ENCODE results near the gene STAC2.

Gene STAC2

DNA sequence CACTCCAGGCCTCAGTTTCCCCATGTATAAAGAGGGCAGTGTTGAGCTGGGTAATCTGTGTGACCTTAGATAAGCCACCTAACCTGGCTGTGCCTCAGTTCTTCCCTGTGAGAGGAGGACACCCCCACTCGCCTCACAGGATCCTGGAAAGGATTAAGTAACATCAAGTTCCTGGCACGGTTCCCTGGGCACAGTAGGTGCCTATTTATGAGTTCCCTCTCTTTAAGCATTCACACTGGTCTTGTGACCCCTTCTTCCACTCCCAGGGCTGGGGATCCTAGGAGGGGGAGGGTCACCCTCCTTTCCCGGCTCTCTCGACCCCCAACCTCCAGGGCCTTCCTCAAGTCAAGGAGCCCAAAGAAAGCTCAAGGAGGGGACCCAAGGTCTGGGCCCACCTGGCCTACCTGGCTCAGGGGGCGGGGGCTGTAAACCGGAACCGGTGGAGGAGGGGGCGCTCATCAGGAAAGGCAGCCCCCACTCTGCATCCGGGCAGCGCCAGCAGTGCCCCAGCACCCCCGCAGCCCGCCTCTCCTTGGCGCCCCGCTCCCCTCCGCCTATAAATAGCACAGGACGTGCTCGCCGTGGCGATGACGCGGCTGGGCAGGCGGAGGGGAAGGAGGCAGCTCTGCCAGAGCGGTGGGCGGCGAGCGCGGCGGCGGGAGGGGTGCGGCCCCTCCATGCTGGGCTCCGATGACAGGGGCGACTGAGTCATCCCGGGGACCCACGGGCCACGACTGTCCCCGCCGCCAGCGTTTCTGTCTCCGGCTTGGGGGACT, 16.2 kb downstream of the STAC2 start:
- peak; percentile 41 to 73 (median 42) for DNase-seq (ENCODE audit: low read depth in 3 of 3)

DNA sequence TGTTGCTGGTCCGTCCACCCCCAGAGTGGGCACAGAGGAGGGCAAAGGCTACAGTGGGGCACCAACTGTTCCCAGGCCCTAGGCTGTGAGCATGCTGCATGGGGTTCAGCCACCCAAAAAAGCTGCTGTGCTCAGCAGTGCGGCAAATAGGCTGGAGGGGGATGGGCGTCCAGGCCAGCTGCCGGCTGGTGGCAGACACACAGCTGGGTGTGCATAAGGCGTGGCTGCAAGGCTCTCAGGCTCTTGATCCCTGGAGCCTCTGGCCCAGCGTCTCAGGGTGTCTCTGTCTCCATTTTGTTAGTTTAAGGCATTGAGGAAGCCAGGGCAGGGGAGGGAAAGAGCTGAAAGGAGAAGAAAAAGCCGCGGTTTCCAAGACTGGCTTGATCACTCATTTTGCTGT, 16.9 kb downstream of the STAC2 start:
- DNase-seq (ENCODE audit: low read depth in 3 of 3) = no peak

DNA sequence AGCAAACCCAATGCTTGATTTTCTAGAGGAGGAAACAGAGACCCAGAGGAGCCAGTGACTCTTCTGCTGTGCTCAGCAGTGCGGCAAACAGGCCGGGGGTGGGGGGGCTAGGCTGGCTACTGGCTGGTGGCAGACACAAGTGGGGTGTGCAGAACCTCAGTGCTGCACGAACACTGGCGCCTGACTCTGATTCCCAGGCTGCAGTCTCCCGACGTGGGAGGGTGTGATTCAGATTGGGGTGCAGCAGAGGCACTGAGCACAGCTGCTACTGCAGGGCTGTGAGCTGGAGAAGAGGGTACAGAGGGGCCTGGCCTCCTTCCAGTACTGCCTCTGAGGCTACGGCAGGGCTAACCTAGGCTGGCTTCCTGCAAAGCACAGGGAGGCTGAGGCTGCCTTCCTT, 17.6 kb downstream of the STAC2 start:
- DNase-seq (ENCODE audit: low read depth in 3 of 3) = no peak

DNA sequence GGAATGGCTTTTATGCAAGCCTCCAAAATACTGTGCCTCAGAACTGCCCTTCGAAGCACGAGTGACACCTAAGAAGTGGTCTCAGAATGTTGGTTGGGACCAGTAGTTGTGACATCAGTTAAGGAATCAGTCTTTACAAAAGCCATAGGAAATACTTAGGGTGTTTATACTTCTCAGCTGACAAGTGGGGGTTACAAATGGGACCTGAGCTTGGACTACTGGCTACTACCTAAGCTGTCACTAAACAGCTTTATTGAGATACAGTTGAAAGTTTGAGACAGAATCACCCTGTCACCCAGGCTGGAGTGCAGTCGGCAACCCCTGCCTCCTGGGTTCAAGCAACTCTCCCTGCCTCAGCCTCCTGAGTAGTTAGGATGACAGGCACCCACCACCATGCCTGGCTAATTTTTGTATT, 20.6 kb downstream of the STAC2 start:
- no peak for DNase-seq (ENCODE audit: low read depth in 3 of 3)

DNA sequence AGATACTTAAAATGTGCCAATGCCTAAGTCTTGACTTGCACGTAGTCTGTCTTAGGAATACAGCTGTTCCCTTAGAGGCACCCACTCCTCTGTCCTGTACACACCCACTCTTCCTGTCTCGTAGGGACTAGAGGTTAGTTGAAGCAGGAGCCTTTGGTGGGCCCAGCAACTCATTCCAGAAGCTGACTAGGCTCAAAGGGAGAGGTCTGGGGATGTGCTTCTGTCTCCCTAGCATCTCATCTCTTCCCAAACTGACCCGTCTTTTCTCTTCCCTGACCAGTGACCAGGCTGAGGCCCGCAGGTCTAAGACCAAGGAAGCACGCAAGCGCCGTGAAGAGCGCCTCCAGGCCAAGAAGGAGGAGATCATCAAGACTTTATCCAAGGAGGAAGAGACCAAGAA, 21.5 kb downstream of the STAC2 start:
- DNase-seq (ENCODE audit: low read depth in 3 of 3) = no peak

DNA sequence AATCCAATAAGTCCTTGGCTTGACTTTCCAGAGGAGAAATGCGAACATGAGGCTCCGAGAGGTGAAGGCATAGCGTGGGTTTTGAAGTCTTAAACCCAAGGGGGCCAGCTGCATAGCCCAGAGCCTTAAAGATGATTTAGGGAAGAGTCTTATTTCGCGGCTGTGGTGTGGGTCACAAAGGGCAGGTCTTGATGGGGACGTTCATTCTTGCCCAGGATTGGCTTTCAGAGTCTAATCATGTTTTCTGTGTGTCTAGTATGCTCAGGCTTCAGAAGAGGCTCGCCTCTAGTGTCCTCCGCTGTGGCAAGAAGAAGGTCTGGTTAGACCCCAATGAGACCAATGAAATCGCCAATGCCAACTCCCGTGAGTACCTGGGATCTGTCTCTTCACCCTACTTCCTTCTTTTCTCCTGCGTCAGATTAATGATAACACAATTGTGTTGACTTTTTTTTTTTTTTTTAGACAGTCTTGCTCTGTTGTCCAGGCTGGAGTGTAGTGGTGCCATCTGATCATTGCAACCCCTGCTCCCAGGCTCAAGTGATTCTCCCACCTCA, 24.7 kb downstream of the STAC2 start:
- no peak for DNase-seq (ENCODE audit: low read depth in 3 of 3)

DNA sequence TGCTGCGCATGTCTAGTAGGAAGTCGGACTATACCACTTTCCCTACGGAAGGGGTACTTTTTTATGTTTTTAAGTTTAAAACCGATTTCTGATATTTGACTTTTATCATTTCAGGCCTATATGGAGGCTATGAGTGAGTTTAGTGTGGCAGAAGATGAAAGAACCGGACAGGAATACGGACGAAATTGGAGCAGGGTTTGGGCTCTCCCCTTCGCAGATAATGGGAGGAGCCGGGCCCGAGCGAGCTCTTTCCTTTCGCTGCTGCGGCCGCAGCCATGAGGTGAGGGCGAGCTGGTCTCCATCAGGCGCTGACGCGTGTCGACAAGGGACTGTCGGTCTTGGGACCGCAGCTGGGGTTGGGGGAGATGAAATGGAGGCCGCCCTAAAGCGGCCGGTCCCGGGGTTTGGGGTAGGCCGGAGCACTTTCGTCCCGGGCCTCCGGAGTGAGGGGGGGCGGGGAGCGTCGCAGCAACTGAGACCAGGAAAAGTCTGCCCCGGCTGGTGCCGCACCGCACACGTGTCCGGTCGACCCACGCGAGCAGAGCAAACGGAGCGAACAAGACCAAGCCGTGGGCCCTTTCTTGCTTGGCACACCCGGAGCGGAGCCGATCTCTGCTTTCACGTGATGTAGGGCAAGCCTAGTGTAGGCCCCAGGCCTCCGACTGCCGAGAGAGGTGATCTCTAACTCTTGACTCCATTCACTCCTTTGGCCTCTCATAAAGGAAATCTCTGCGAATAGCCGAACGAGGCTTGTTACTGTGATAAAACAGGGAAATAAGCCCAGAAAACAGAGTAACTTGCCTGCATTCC, 25.5 kb downstream of the STAC2 start, which contains the start of gene RPL19:
RPL19 (plus strand) TSS at position 214 of the 810 bp plus-strand sequence; CDS start at position 276, 62 bp downstream.
- peak; percentile 53 to 72 (median 65) for DNase-seq (ENCODE audit: low read depth in 3 of 3)

DNA sequence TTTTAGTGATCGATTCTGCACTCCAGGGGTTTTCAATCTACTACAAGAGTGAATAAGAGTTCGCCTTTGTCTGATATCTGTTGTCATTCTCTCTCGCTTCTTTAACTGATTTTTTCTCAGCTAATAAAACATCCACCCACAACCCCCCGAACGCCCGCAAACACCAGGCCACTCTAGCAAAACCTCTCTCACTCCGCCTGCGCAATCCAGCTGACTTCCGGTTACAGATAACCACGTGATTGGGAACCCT, 26.0 kb downstream of the STAC2 start:
- peak; percentile 75 to 88 (median 87) for DNase-seq (ENCODE audit: low read depth in 3 of 3)

DNA sequence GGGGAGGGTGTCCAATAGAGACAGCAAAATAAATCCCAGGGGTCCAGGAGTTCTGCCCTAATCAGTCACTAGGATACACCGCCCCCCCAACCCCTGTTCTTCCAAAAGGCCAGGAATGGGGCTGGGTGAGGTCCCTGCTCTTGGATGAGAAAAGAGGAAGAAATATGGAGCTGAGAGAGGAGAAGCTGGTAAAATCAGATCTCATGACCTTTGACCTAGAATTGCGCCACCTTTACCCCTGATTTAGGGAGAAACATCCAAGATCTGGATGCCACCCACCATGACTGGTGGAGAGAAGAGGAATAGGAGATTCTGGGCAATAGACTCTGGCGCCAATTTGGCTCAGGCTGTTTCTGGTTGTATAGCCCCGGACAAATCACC, 27.6 kb downstream of the STAC2 start:
- DNase-seq (ENCODE audit: low read depth in 3 of 3) = no peak

DNA sequence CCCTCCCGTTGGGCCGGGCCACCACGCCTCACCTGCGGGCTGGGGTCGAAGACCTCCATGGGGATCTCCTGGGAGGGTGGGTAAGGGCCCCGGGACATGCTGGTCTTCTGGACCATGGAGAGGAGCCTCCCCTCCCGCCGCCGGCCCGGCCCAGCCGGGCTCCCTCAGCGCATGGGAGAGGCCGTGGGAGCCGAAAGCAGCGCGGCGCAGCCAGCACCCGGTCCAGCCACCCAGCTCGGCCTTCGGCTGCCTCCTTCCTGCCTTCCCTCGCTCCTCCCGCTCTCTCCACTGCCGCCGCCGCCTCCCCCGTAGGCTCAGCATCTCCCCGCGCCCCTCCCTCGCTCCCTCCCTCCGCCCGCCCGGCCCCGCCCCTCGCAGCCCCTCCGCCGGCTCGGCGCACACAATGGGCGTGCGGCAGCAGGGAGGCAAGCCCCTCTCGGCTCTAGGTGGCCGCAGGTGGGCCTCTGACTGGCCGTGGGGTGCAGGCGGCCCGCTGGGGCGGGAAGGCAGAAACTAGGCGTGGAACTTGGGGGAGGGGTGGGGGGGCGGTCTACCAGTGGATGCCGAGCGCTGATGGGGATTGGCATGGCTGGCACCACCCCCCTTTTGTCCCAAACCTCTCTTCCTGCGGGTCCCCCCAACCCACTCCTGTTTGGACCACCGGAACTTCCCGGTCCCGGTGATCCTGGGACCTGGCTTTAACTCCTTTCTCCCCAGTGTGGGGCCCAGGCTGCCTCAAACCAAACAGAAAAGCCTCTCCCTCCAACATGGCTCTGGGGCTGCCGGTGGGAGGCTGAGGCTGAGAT, 28.2 kb downstream of the STAC2 start, which contains the start of gene CACNB1:
CACNB1 (minus strand) TSS at position 290 of the 806 bp plus-strand sequence; CDS start at position 116, 174 bp downstream.
- peak; percentile 44 to 77 (median 53) for DNase-seq (ENCODE audit: low read depth in 3 of 3)

DNA sequence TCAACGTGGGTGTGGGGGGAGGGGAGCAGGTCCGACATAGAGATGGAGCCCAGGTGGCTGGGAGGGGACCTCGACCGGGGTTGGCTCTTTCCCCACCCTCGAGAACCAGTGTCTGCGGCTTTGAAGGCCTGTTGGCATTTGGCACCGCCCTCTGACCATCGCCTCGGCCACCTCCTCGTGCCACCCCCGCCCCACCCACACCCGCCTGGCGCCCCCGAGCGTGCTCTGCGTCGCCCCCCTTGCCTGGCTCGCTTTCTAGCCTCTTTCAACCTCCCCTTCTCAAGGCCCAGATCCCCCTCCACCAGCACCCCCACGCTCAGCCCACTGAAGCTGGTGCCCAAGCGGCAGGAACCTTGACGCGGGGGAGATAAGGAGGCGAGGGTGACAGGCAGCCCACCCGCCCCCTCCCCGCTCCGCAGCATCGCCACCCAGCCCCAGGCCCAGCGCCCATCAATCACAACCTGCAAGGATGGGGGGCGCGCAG, 28.9 kb downstream of the STAC2 start:
- no peak for DNase-seq (ENCODE audit: low read depth in 3 of 3)

DNA sequence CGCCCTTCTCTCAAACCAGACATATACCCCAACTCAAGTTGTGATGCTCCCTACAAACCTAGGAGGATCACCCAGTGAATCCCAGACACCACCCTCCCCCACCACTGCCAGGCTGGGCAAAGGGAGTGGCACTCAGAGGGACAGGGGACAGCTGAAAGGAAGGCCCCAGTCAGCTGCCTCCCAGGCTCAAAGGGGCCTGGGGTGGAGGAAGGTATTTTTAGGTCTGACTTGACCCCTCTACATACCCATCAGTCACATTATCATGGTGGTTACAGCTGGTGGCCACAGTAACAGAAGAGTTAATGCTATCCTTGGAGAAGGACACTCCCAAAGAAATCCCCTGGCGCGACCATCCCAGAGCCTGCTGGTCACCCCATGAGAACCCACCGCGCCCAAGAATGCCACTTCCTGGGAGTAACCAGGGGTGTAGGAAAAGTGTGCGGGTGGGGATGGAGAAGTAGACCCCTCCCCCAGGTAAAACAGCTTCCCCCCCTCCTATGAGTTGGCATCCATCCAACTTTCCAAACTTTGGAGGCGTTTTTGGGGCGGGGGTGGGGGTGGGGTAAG, 29.4 kb downstream of the STAC2 start:
- DNase-seq (ENCODE audit: low read depth in 3 of 3) = no peak

DNA sequence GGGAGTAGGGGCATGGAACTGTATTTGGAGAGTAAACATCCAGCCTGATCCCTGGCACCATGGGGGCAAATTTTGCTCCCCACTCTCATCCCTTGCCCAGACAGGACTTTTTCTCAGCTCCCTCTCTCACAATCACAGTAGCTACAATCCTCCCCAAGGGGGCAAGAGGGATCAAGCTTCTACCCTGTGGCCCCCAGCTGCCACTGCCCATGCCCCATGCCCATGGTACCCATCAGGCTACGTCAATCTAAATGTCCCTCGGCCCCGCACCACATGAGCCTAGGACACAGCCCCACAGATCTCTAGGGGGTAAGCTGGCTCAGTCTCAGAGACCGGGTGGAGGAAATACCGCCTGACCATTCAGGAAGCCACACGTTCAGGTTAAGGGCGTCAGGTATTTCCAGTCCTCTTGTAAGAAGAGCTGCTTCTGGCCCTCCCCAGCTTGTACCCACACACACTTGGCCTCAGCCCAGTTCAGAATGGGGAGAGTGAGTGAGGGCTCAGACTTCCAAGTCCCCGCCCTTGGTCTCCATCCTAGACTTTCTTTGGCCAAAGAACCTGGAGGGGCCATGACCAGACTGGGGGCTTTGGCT, 30.1 kb downstream of the STAC2 start:
- DNase-seq (ENCODE audit: low read depth in 3 of 3) = no peak

DNA sequence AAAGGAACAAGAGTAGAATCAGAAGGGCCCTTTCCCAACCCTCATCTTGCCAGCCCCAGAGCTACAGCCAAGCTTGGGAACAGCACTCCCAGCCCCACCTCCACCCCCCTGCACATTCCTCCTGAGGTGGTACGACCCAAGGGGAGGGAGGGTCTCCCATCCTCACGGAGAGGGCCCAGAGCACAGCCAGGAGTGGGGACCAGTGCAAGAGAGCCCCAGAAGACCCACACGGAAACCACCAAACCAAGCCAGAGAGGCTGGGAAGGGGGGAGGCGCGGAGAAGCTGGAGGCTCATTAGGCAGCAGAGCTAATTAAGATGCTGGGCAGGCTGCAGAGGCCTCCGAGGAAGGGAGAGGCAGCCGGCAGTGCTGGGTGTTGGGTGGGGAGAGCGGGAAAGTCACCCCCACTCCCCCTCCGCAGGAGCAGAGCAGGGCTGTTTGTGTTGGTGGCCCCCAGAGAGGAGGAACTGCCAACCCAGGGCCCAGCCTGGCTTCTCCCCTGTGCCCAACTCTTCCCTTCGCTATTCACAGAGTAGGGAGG, 30.7 kb downstream of the STAC2 start:
- no peak for DNase-seq (ENCODE audit: low read depth in 3 of 3)

DNA sequence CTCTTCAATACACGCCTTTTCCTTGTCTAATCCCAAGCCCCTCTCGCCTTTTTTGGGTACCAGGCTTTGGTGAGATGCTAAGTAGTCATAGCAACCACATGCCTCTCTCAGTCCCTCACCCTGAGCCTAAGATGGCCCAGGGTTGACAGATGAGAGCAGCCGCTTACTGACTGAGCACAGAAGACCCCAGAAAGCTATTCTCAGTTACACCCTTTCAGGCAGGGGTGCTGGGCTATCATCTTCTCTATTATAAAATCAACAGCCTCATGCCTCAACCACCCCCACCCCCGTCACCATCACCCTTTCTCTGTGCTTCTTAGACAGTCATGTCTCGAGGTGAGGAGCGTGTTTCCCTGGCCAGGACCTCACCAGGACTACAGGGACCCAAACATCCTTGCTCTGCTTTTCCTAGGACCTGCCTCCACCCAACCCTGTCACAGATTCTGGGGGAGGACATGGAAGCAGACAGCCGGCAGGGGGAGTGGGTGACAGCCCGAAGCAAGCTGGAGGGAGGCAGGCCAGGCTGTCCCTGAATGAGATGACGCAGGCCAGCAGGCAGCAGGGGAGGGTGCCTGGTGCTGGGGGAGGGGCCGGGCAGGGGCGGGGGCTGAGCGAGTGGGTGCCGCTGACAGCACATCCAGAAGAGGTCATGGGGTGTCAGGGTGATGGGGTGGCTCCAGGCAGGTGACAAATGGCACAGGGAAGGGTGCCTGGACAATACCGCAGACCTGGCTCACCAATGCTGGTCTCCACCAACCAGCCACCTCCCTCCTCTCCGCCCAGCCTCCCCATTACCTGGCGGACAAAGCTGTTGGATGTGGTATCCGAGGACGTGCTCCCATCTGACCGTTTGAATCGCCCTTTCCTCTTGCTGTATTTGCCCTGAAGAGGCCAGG, 31.4 kb downstream of the STAC2 start:
- DNase-seq (ENCODE audit: low read depth in 3 of 3) = no peak

DNA sequence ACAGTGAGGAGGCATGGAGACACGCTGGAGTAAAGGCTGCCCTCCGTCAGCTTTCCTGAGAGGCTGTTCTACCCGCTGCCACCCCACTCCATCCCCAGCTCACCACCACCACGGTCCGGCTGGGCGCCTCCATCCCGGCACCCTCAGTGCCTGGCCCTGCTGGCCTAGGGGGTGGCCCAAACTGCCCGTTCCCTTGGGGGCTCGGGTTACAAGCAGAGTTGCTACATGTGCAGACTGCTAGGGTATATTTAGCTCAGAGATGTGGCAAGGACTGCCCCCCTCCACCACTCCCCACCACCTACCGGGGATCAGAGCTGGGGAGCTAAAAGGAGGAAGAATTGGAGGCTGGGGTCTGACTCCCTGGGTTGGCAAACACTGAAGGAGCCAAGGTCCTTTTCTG, 32.4 kb downstream of the STAC2 start:
- no peak for DNase-seq (ENCODE audit: low read depth in 3 of 3)

DNA sequence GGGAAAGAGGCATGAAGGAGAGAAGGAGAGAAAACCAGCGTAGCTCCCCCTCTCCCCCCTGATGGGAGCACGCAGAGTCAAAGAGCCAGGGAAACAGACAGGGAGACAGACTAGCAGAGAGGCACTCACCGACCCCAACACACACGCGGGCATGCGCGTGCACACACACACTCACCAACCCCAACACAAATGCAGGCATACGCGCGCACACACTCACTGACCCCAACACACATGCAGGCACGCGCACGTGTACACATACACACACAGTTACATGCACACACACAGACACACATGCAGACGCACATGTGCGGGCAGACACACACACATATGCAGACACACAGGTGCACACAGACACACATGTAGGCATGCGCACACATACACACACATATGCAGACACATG, 32.8 kb downstream of the STAC2 start:
- DNase-seq (ENCODE audit: low read depth in 3 of 3) = no peak

DNA sequence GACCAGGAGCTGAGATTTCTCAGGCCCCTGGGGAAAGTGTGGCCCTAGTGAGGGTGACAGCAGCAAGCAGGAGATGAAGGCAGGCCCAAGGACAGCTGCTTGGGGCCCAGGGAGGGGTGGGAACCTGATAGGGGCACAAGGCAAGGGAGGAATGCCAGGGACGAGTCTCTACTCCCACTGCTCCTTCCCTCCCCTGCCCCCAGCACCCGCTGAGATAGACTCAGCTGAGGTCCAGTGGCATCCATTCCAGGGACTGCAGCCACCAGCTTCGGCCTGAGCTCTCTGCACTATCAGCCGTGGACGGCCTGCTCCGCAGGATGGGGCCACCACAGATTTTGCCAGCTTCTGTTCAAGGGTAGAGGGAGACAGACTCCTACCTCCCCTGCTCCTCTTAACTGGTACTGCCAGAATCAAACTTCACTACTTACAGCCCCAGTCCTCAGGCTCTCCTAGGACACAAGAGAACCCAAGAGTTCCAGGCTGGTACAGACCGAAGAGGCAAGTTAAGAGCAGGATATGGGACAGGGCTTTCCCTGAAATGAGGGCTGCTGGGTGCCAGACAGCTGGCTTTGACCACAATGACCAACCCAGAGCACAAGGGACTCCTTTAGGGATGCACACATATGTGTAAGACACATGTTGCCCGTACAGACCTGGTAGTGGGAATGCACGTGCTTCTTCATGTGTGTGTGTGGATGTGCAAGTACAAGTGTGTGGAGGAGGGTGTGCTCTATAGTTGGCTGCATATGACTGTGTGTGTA, 33.8 kb downstream of the STAC2 start:
- no peak for DNase-seq (ENCODE audit: low read depth in 3 of 3)

Measured in stimulated activated CD4-positive, alpha-beta T cell treated with anti-CD3 and anti-CD28 coated beads, TNF-alpha, amount 100 ng/mL, for 24 hours (primary cell).